Parietal lobe (tissue), 1 donor: ENCODE results near the gene TXNL4B. TPM values are rescaled to one million over a fixed set of nuclear protein-coding genes. Genes with fewer than 3 reads are reported as not detected.

ENCODE experiments used
- total RNA-seq: library from RNA; depleted of rRNA; stranded (reverse); fragments of >200 nt; gene quantifications from one replicate; pipeline ENCODE4 v1.2.3, GENCODE V29; 2014

Gene TXNL4B
- total RNA-seq = 22.2 TPM

DNA sequence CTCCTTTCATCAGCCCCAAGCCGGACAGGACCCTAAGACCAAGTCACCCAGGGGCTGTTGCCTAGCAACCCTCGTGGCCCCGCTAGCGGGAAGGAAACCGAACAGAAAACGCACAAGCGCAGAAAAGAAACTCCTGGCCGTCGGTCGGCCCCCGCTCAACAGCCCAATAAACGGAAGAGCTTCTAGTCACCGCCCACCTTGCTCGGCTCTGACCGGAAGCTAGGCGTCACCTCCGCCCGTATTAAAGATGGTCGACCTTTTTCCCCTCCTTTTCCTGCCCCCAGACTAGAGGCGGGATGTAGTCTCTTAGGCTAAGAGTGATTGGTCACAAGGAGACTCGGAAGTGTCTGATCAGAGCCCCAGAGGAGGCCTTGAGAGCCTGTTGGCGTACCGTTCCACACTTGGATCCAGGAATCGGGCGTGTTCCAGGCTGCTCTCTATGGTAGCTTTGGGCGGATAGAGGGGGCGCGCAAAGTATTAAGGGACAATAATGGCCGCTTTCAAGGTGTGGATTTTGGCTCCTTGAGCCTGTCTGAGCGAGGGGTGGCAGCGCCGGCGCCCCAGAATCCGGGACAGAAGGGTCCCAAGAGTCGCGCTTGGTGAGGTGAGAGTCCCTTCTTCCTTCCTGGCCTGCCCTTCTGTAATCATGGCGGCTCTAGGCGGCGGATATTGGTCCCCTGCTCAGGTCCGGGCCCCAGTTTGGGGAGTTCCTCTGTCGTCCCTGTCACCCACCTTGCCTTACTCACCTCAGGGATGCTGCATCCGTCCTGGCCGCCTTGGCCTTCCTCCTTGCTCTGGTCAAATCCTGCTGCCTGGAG lies at the start of gene TXNL4B, which contains the start of gene DHX38:
TXNL4B (minus strand) TSS at position 173 of the 818 bp plus-strand sequence. CDS start 2,871 bp downstream, outside the sequence.
DHX38 (plus strand) TSS at position 400 of the 818 bp plus-strand sequence. CDS start 2,311 bp downstream, outside the sequence.

DNA sequence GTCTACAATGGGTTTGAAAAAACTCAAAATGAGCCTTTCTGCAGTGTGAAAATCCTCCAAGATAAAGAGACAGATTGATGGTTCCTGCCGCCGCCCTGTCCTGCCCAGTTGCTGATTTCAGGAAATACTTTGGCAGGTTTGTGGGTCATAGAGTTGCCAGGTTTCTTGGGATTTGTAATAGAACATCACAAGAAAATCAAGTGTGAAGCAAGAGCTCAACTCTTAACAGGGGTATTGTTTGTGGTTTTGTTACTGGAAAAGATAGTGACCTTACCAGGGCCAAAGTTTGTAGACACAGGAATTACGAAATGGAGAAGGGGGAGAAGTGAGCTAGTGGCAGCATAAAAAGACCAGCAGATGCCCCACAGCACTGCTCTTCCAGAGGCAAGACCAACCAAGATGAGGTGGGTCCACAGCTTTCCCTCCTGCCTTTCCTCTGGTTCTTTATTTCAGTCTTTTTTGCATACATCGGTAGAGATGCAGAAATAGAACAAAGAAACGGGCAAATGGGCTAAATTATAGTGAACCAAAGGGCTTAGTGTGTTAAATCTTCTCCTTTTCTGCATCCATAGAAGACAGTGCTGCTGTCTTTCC lies 39.1 kb downstream of the TXNL4B start, which contains the start of gene HP:
HP (plus strand) TSS at position 252 of the 594 bp plus-strand sequence; CDS start at position 400, 148 bp downstream.

Other genes starting within 250 kb of the TXNL4B start
- gene ATXN1L, start 247.6 kb downstream of the TXNL4B start, total RNA-seq = 15.0 TPM
- gene ZNF821, start 209.4 kb downstream of the TXNL4B start, total RNA-seq = 36.9 TPM
- gene IST1, start 198.1 kb downstream of the TXNL4B start, total RNA-seq = 161 TPM
- gene PKD1L3, start 93.2 kb downstream of the TXNL4B start, total RNA-seq = under 0.01 TPM
- gene DHODH, start 84.9 kb downstream of the TXNL4B start, total RNA-seq = 4.1 TPM
- 4.1 TPM for gene HP, start 39.1 kb downstream of the TXNL4B start, total RNA-seq
- gene HPR, start 30.4 kb downstream of the TXNL4B start, total RNA-seq = not detected
- 79.2 TPM for gene DHX38, start 227 bp upstream of the TXNL4B start, total RNA-seq
- 1.6 TPM for gene PMFBP1, start 78.5 kb upstream of the TXNL4B start, total RNA-seq